Measurements from ENCODE around the gene ZNF358. TPM values are rescaled to one million over a fixed set of nuclear protein-coding genes. Genes with fewer than 3 reads are reported as not detected.

Gene ZNF358
- total and polyA plus RNA-seq, 3 donors from 2014 or later: 21.0 to 35.9 (median 28.7) TPM

GRCh38 chr19:7545300-7545699 is 29.4 kb downstream of the ZNF358 start:
- Histone ChIP-seq H3K27ac (no peak overlapping the region), H3K4me3 (no peak overlapping the region), H3K36me3 (ENCODE audit: low read depth, missing control alignments) (no peaks in the 10 kb centered on the region), H3K9me3 (no peaks in the 10 kb centered on the region), H3K27me3 (no peaks in the 10 kb centered on the region), H3K4me1 (no peaks in the 10 kb centered on the region)
- no peak for DNase-seq
- WGBS, 2 donors: 90% methylated on average over 7 to 8 of the region's 8 CpGs
- no peak for TF ChIP-seq POLR2A (IDR thresholded peaks at IDR 0.05)
- TF ChIP-seq CTCF (IDR thresholded peaks at IDR 0.05): no peak
- intact Hi-C loops (cut with DNase I; ENCODE audit: low total_unique reads): no loop called here

- no peaks in the 10 kb centered on the region for H3K36me3 ChIP-seq (ENCODE audit: low read depth, missing control alignments)
- DNase-seq: no peak
- no peak for TF ChIP-seq CTCF (IDR thresholded peaks at IDR 0.05)
- intact Hi-C loops (cut with DNase I; ENCODE audit: low total_unique reads): no loop called here
- no peaks in the 10 kb centered on the region for H3K4me1 ChIP-seq
- no peaks in the 10 kb centered on the region for H3K9me3 ChIP-seq
- H3K27me3 ChIP-seq: no peaks in the 10 kb centered on the region
- H3K27ac ChIP-seq: no peak overlapping the region
- no peak overlapping the region for H3K4me3 ChIP-seq
- 79 to 84% methylated on average over 1 of the region's 1 CpG for WGBS, 2 donors
Observed at GRCh38 chr19:7545904-7546303, 30.0 kb downstream of the ZNF358 start.

- no peak for DNase-seq
- TF ChIP-seq POLR2A (IDR thresholded peaks at IDR 0.05): no peak
- TF ChIP-seq CTCF (IDR thresholded peaks at IDR 0.05): no peak
- Histone ChIP-seq H3K4me1 (no peaks in the 10 kb centered on the region), H3K9me3 (no peaks in the 10 kb centered on the region), H3K27ac (no peak overlapping the region), H3K36me3 (ENCODE audit: low read depth, missing control alignments) (no peaks in the 10 kb centered on the region), H3K27me3 (no peaks in the 10 kb centered on the region), H3K4me3 (no peak overlapping the region)
- intact Hi-C loops (cut with DNase I; ENCODE audit: low total_unique reads): no loop called here
- WGBS, 2 donors: 86 to 92% methylated on average over 3 of the region's 3 CpGs
Observed at GRCh38 chr19:7547159-7547558, 31.3 kb downstream of the ZNF358 start.

- intact Hi-C loops (cut with DNase I; ENCODE audit: low total_unique reads): no loop called here
- Histone ChIP-seq H3K4me1 (no peaks in the 10 kb centered on the region), H3K36me3 (ENCODE audit: low read depth, missing control alignments) (no peaks in the 10 kb centered on the region), H3K27ac (no peak overlapping the region), H3K9me3 (no peaks in the 10 kb centered on the region), H3K27me3 (no peaks in the 10 kb centered on the region), H3K4me3 (no peak overlapping the region)
- no peak for DNase-seq
- WGBS, 2 donors: 71 to 87% methylated on average over 18 to 36 of the region's 36 CpGs
- TF ChIP-seq POLR2A (IDR thresholded peaks at IDR 0.05) (no peak), CTCF (IDR thresholded peaks at IDR 0.05) (no peak)
Observed at GRCh38 chr19:7549429-7550148, 33.7 kb downstream of the ZNF358 start.

GRCh38 chr19:7550169-7550770 is 34.4 kb downstream of the ZNF358 start:
- H3K4me3 ChIP-seq: peak overlapping the region in 1 of 2 donors; percentile 39
- no peaks in the 10 kb centered on the region for H3K27me3 ChIP-seq
- H3K27ac ChIP-seq: no peak overlapping the region
- TF ChIP-seq CTCF (IDR thresholded peaks at IDR 0.05) (no peak), POLR2A (IDR thresholded peaks at IDR 0.05) (no peak)
- WGBS, 2 donors: 51 to 91% methylated on average over 28 to 41 of the region's 41 CpGs
- no peaks in the 10 kb centered on the region for H3K36me3 ChIP-seq (ENCODE audit: low read depth, missing control alignments)
- no peak for DNase-seq
- no peaks in the 10 kb centered on the region for H3K4me1 ChIP-seq
- intact Hi-C loops (cut with DNase I; ENCODE audit: low total_unique reads): no loop called here
- no peaks in the 10 kb centered on the region for H3K9me3 ChIP-seq

Data from testis (tissue), 3 donors.